ENCODE results near the gene SELENOW.

DNA sequence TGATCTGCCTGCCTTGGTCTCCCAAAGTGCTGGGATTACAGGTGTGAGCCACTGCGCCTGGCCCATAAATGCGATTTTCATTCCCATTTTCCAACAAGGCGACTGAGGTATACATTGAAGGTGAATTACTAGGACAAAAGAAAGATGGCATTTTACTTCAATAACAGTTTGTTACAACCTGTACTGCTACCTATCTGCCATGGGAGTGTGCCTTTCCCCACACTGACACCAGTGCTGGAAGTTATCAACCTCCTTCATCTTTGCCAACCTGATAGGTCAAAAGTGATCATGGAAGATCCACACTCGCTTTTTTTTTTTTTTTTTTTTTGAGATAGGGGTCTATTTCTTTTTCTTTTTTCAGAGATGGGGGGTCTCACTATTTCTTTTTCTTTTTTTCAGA lies 54.2 kb downstream of the SELENOW start:
- no peak for TF ChIP-seq LEF1 (IDR thresholded peaks at IDR 0.05; ENCODE audit: borderline replicate concordance)
- TF ChIP-seq HDGF (IDR thresholded peaks at IDR 0.05; ENCODE audit: borderline replicate concordance), result no peak
- no peak for TF ChIP-seq TARDBP (IDR thresholded peaks at IDR 0.05)
- TF ChIP-seq SP1 (IDR thresholded peaks at IDR 0.05), result no peak
- TF ChIP-seq SUZ12 (IDR thresholded peaks at IDR 0.05), result no peak

All from HEK293T (cell line).